Measurements from ENCODE around the gene RHBDD3. TPM values are rescaled to one million over a fixed set of nuclear protein-coding genes. Genes with fewer than 3 reads are reported as not detected.

The RHBDD3 gene
- total and polyA plus RNA-seq, 2 of the 8 experiments (the other 6 are each of a cell fraction or from before 2014, with no cell fraction given) = 72.1 to 117 TPM

- Histone ChIP-seq H2BK20ac (ENCODE audit: low read length) (no peak overlapping the region), H3K23ac (ENCODE audit: insufficient read length) (no peak overlapping the region), H3K18ac (ENCODE audit: extremely low read depth, low read length) (no peak overlapping the region; the same call in 1 of the 2 replicates), H2BK12ac (ENCODE audit: low read depth, low read length) (no peak overlapping the region), H2BK120ac (replicated peaks; ENCODE audit: low read depth, low read length) (no peak overlapping the region), H2BK5ac (ENCODE audit: low read depth, low read length) (no peak overlapping the region), H3K56ac (replicated peaks; ENCODE audit: insufficient read length, low read depth, low read length) (no peak overlapping the region), H4K91ac (replicated peaks; ENCODE audit: insufficient read length, low read length) (no peak overlapping the region), H3K14ac (ENCODE audit: insufficient read length) (no peak overlapping the region), H2BK15ac (ENCODE audit: low read length) (0 out of 2 replicates have a peak overlapping the region, but pooled peaks have one; percentile 92), H3K4ac (replicated peaks; ENCODE audit: insufficient read length, low read depth, low read length) (no peak overlapping the region), H3K27me3 (replicated peaks in 1 of 4; ENCODE audit: control insufficient read depth in 3 of 4, extremely low read depth in 1 of 4, insufficient read depth in 3 of 4, low read length in 3 of 4) (no peaks in the 10 kb centered on the region), H3K4me1 (replicated peaks in 1 of 4; ENCODE audit: control insufficient read depth in 3 of 4, insufficient read depth in 4 of 4, low read length in 3 of 4) (peaks cover 0 to 10% (median 7%) of the 10 kb centered on the region in 4 experiments; a peak in 6 of 7 replicates), H4K20me1 (replicated peaks in 1 of 2; ENCODE audit: control insufficient read depth in 1 of 2, insufficient read depth in 2 of 2, low read length in 2 of 2) (peaks cover 0 to 4% of the 10 kb centered on the region in 2 experiments), H3K4me2 (ENCODE audit: insufficient read depth in 1 of 2, low read depth in 2 of 2, low read length in 2 of 2) (peak overlapping the region in 1 of 2 experiments; percentile 33; a peak in 3 of 4 replicates), H4K8ac (ENCODE audit: extremely low read depth, insufficient read depth, low read length) (no peak overlapping the region), H3K79me2 (ENCODE audit: control insufficient read depth in 1 of 2, insufficient read depth in 2 of 2, low read length in 2 of 2) (no peaks in the 10 kb centered on the region), H3K23me2 (ENCODE audit: low read depth, low read length) (no peaks in the 10 kb centered on the region), H4K5ac (ENCODE audit: insufficient read length, low read depth, low read length) (no peak overlapping the region), H3K27ac (ENCODE audit: low read depth, low read length) (no peak overlapping the region), H3K79me1 (ENCODE audit: low read depth, low read length) (peaks cover 5% of the 10 kb centered on the region), H3K4me3 (ENCODE audit: extremely low read depth in 1 of 4, insufficient read depth in 2 of 4, low read depth in 3 of 4, low read length in 4 of 4) (no peak overlapping the region), H2AK5ac (ENCODE audit: low read depth, low read length) (no peak overlapping the region), H2AFZ (ENCODE audit: low read length) (no peak overlapping the region), H3K9ac (replicated peaks in 1 of 4; ENCODE audit: extremely low read depth in 1 of 4, low read depth in 3 of 4, low read length in 3 of 4) (no peak overlapping the region), H3K36me3 (ENCODE audit: control insufficient read depth in 2 of 4, insufficient read depth in 4 of 4, low read length in 3 of 4) (no peaks in the 10 kb centered on the region), H3K9me3 (ENCODE audit: insufficient read depth in 2 of 2, low read depth in 1 of 2, low read length in 1 of 2) (no peaks in the 10 kb centered on the region)
- POLR2A ChIA-PET (ENCODE audit: partially characterized antibody) = interaction anchor here (0.9 to 2.3 kb wide), 3 partner anchors 10 to 52 kb away, joined by 3 to 11 read pairs (median 5); no protein-coding TSS in a partner anchor
- CTCF ChIA-PET (ENCODE audit: partially characterized antibody) = interaction anchor here (0.6 to 4.3 kb wide), 10 partner anchors 9 to 62 kb away, joined by 3 to 28 read pairs (median 4); partner anchors contain the start of gene EMID1
- no peak for TF ChIP-seq ZNF274 (IDR thresholded peaks at IDR 0.05; ENCODE audit: borderline replicate concordance, extremely low read depth, low read length)
- no peak for TF ChIP-seq FOSL1 (IDR thresholded peaks at IDR 0.05; ENCODE audit: insufficient read depth, low read depth, low read length)
- TF ChIP-seq, protein P1, sequence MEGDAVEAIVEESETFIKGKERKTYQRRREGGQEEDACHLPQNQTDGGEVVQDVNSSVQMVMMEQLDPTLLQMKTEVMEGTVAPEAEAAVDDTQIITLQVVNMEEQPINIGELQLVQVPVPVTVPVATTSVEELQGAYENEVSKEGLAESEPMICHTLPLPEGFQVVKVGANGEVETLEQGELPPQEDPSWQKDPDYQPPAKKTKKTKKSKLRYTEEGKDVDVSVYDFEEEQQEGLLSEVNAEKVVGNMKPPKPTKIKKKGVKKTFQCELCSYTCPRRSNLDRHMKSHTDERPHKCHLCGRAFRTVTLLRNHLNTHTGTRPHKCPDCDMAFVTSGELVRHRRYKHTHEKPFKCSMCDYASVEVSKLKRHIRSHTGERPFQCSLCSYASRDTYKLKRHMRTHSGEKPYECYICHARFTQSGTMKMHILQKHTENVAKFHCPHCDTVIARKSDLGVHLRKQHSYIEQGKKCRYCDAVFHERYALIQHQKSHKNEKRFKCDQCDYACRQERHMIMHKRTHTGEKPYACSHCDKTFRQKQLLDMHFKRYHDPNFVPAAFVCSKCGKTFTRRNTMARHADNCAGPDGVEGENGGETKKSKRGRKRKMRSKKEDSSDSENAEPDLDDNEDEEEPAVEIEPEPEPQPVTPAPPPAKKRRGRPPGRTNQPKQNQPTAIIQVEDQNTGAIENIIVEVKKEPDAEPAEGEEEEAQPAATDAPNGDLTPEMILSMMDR (IDR thresholded peaks at IDR 0.05; ENCODE audit: control extremely low read depth in 1 of 3, insufficient read depth in 1 of 3, low read depth in 1 of 3, low read length in 3 of 3) = no peak
- TF ChIP-seq HDAC6 (IDR thresholded peaks at IDR 0.05; ENCODE audit: low read depth, low read length) = no peak
- TF ChIP-seq CBX5 (IDR thresholded peaks at IDR 0.05; ENCODE audit: low read depth, low read length) = no peak
- no peak for TF ChIP-seq POLR2A (IDR thresholded peaks at IDR 0.05; ENCODE audit: control extremely low read depth in 1 of 2, low read depth in 2 of 2, low read length in 2 of 2)
- TF ChIP-seq MAFK (IDR thresholded peaks at IDR 0.05; ENCODE audit: low read depth, low read length) = no peak
- TF ChIP-seq KDM5A (IDR thresholded peaks at IDR 0.05; ENCODE audit: low read length) = no peak
- 89% methylated on average over 14 of the region's 14 CpGs; no CpG with 5 or more reads in 1 of the 2 experiments for WGBS, 2 experiments (ENCODE audit: extremely low coverage in 1 of 2, insufficient coverage in 1 of 2, insufficient read length in 1 of 2, insufficient replicate concordance in 2 of 2, low coverage in 1 of 2, low lambda C conversion rate in 2 of 2, missing lambda C conversion rate in 1 of 2)
- DNase-seq (ENCODE audit: low read depth in 1 of 2, low spot score in 2 of 2) (no peak), FAIRE-seq (no peak)
Observed at GRCh38 chr22:29215012-29215860, 52.5 kb downstream of the RHBDD3 start.
